Hepatocyte (in vitro differentiated cells): ENCODE data around the gene AKR1E2. TPM values are rescaled to one million over a fixed set of nuclear protein-coding genes. Genes with fewer than 3 reads are reported as not detected.

ENCODE experiments used
- DNase-seq: peaks from one replicate; pipeline ENCODE4 v3.0.0-alpha.2; 2016; ENCODE audit warnings: low spot score
- H2AFZ ChIP-seq: fragments of 200-600 bp; sonication (generic); 2 replicates; pipeline ENCODE4 v1.6.0; 2016; ENCODE audit warnings: antibody characterized with exemption, mild to moderate bottlenecking
- H3K27ac ChIP-seq: fragments of 200-600 bp; sonication (generic); 2 replicates; pipeline ENCODE4 v1.5.1; 2016; ENCODE audit warnings: mild to moderate bottlenecking
- H3K27me3 ChIP-seq: fragments of 200-600 bp; sonication (generic); 2 replicates; pipeline ENCODE4 v1.6.1; 2016
- H3K36me3 ChIP-seq: fragments of 200-600 bp; sonication (generic); replicated peaks from 2 replicates; pipeline ENCODE4 v1.5.1; 2016; ENCODE audit warnings: low read depth; ENCODE audit not compliant: insufficient read depth
- H3K4me1 ChIP-seq: fragments of 200-600 bp; sonication (generic); 2 replicates; pipeline ENCODE4 v1.5.1; 2016; ENCODE audit warnings: mild to moderate bottlenecking, moderate library complexity; ENCODE audit not compliant: insufficient read depth
- H3K4me2 ChIP-seq: fragments of 200-600 bp; sonication (generic); 2 replicates; pipeline ENCODE4 v1.6.0; 2016
- H3K4me3 ChIP-seq: fragments of 200-600 bp; sonication (generic); 2 replicates; pipeline ENCODE4 v1.5.1; 2016; ENCODE audit warnings: mild to moderate bottlenecking
- H3K79me2 ChIP-seq: fragments of 200-600 bp; sonication (generic); 2 replicates; pipeline ENCODE4 v1.6.0; 2017; ENCODE audit warnings: mild to moderate bottlenecking
- H3K9me2 ChIP-seq: fragments of 200-600 bp; sonication (generic); replicated peaks from 2 replicates; pipeline ENCODE4 v1.6.0; 2017; ENCODE audit warnings: mild to moderate bottlenecking; ENCODE audit not compliant: insufficient read depth
- H3K9me3 ChIP-seq: fragments of 200-600 bp; sonication (generic); 2 replicates; pipeline ENCODE4 v1.5.1; 2016; ENCODE audit warnings: low read depth, mild to moderate bottlenecking
- H4K20me1 ChIP-seq: fragments of 200-600 bp; sonication (generic); 2 replicates; pipeline ENCODE4 v1.6.0; 2016; ENCODE audit warnings: mild to moderate bottlenecking; ENCODE audit not compliant: insufficient read depth, poor library complexity, severe bottlenecking
- CTCF ChIP-seq: fragments of 200-600 bp; sonication (generic); IDR thresholded peaks from 2 replicates; pipeline ENCODE4 v1.5.1; 2016; ENCODE audit warnings: antibody characterized with exemption, mild to moderate bottlenecking; ENCODE audit not compliant: poor library complexity
- EZH2 ChIP-seq: fragments of 200-600 bp; sonication (generic); IDR thresholded peaks from 2 replicates; pipeline ENCODE4 v1.6.1; 2016; ENCODE audit warnings: antibody characterized with exemption, mild to moderate bottlenecking, borderline replicate concordance
- EZH2phosphoT487 ChIP-seq: fragments of 200-600 bp; sonication (generic); IDR thresholded peaks from one replicate; pipeline ENCODE4 v1.6.1; 2018; ENCODE audit warnings: antibody characterized with exemption, mild to moderate bottlenecking, low read depth, moderate library complexity; ENCODE audit not compliant: unreplicated experiment, severe bottlenecking
- WGBS: methylation state at CpG from one replicate; pipeline ENCODE4 v1.1.6; 2016; ENCODE audit warnings: low lambda C conversion rate; ENCODE audit errors: missing lambda C conversion rate; 5-methylcytosine and 5-hydroxymethylcytosine counted together
- polyA plus RNA-seq: library from polyadenylated mRNA; unstranded; fragments of >200 nt; fragmentation: Nextera tagmentation; extraction: Ambion mirVana; gene quantifications from 2 replicates; pipeline ENCODE4 v1.2.1, GENCODE V29; 2016
- total RNA-seq: library from RNA; depleted of rRNA; stranded (reverse); fragments of >200 nt; gene quantifications from 2 replicates; pipeline ENCODE4 v1.2.3, GENCODE V29; 2014

The AKR1E2 gene
- total and polyA plus RNA-seq, 2 experiments from 2014 or later: 1.6 to 4.2 TPM

- Histone ChIP-seq H3K9me2 (no peaks in the 10 kb centered on the region), H4K20me1 (no peaks in the 10 kb centered on the region), H3K4me2 (no peak overlapping the region), H3K79me2 (no peaks in the 10 kb centered on the region), H3K9me3 (no peaks in the 10 kb centered on the region), H3K36me3 (no peaks in the 10 kb centered on the region), H3K4me3 (no peak overlapping the region), H2AFZ (no peak overlapping the region), H3K4me1 (no peaks in the 10 kb centered on the region), H3K27ac (no peak overlapping the region), H3K27me3 (no peaks in the 10 kb centered on the region)
- WGBS: 75% methylated on average over 5 of the region's 5 CpGs
- TF ChIP-seq EZH2 (no peak), EZH2phosphoT487 (no peak), CTCF (no peak)
- no peak for DNase-seq
These were observed 21.5 kb upstream of the AKR1E2 start for GRCh38 chr10:4804465-4804864.

- WGBS: 97% methylated on average over 4 of the region's 4 CpGs
- no peaks in the 10 kb centered on the region for H3K4me1 ChIP-seq
- no peak for DNase-seq
- no peak for TF ChIP-seq EZH2phosphoT487
- TF ChIP-seq CTCF: no peak
- TF ChIP-seq EZH2: no peak
- H3K27ac ChIP-seq: no peak overlapping the region
- no peaks in the 10 kb centered on the region for H4K20me1 ChIP-seq
- H3K79me2 ChIP-seq: no peaks in the 10 kb centered on the region
- no peaks in the 10 kb centered on the region for H3K9me3 ChIP-seq
- no peak overlapping the region for H2AFZ ChIP-seq
- H3K9me2 ChIP-seq: no peaks in the 10 kb centered on the region
- no peaks in the 10 kb centered on the region for H3K27me3 ChIP-seq
- H3K4me2 ChIP-seq: no peak overlapping the region
- no peak overlapping the region for H3K4me3 ChIP-seq
- no peaks in the 10 kb centered on the region for H3K36me3 ChIP-seq
These were observed 19.5 kb upstream of the AKR1E2 start for GRCh38 chr10:4806534-4806933.

GRCh38 chr10:4807761-4808507, 18.1 kb upstream of the AKR1E2 start:
- 76% methylated on average over 6 of the region's 6 CpGs for whole genome bisulfite sequencing
- Histone ChIP-seq H3K4me2 (no peak overlapping the region), H3K27me3 (no peaks in the 10 kb centered on the region), H3K9me2 (no peaks in the 10 kb centered on the region), H2AFZ (no peak overlapping the region), H3K27ac (no peak overlapping the region), H4K20me1 (no peaks in the 10 kb centered on the region), H3K4me3 (no peak overlapping the region), H3K9me3 (no peaks in the 10 kb centered on the region), H3K79me2 (no peaks in the 10 kb centered on the region), H3K4me1 (no peaks in the 10 kb centered on the region), H3K36me3 (no peaks in the 10 kb centered on the region)
- DNase-seq: no peak
- TF ChIP-seq CTCF: no peak

GRCh38 chr10:4809156-4809555, 16.9 kb upstream of the AKR1E2 start:
- peak; percentile 10 for DNase-seq
- no peak overlapping the region for H2AFZ ChIP-seq
- no peaks in the 10 kb centered on the region for H3K79me2 ChIP-seq
- TF ChIP-seq EZH2phosphoT487 (no peak), CTCF (no peak), EZH2 (no peak)
- H3K9me3 ChIP-seq: no peaks in the 10 kb centered on the region
- H3K4me1 ChIP-seq: no peaks in the 10 kb centered on the region
- H3K4me2 ChIP-seq: no peak overlapping the region
- no peaks in the 10 kb centered on the region for H3K27me3 ChIP-seq
- 75% methylated on average over 4 of the region's 4 CpGs for WGBS
- H3K9me2 ChIP-seq: no peaks in the 10 kb centered on the region
- no peaks in the 10 kb centered on the region for H3K36me3 ChIP-seq
- H3K27ac ChIP-seq: no peak overlapping the region
- no peaks in the 10 kb centered on the region for H4K20me1 ChIP-seq
- H3K4me3 ChIP-seq: no peak overlapping the region
